Measurements from ENCODE around the gene PLXNA4. TPM values are rescaled to one million over a fixed set of nuclear protein-coding genes. Genes with fewer than 3 reads are reported as not detected.

Gene PLXNA4
- polyA plus RNA-seq, 1 donor (not counting 4 experiments of a cell fraction or from before 2014, with no cell fraction given): 0.01 TPM

GRCh38 chr7:132150711-132151110 is 425.6 kb downstream of the PLXNA4 start:
- TF ChIP-seq EZH2 (IDR thresholded peaks at IDR 0.05; ENCODE audit: low read length) (no peak), CTCF (optimal IDR thresholded peaks at IDR 0.05 in 1 of 3, IDR thresholded peaks at IDR 0.05 in 1 of 3, conservative IDR thresholded peaks at IDR 0.05 in 1 of 3; ENCODE audit: extremely low read depth in 1 of 3, insufficient read depth in 2 of 3, low read length in 3 of 3) (no peak)
- no peak for FAIRE-seq

GRCh38 chr7:132149436-132150304 is 426.6 kb downstream of the PLXNA4 start:
- H4K20me1 ChIP-seq (ENCODE audit: control insufficient read depth, extremely low read depth, insufficient read depth, low read length): no peaks in the 10 kb centered on the region
- dilution Hi-C loops (cut with MboI; ENCODE audit: extremely low pct_ligation_motif_present, low sequenced_read_pairs): no loop called here
- H3K9ac ChIP-seq (ENCODE audit: control insufficient read depth, extremely low read depth, insufficient read depth, low read length): no peak overlapping the region
- no peaks in the 10 kb centered on the region for H3K79me2 ChIP-seq (ENCODE audit: control insufficient read depth, insufficient read depth, low read length)
- no peak overlapping the region for H3K27ac ChIP-seq (ENCODE audit: control insufficient read depth, insufficient read depth, low read length)
- no peaks in the 10 kb centered on the region for H3K36me3 ChIP-seq (ENCODE audit: control insufficient read depth in 2 of 2, extremely low read depth in 1 of 2, insufficient read depth in 2 of 2, low read length in 2 of 2)
- no peak overlapping the region for H2AFZ ChIP-seq (ENCODE audit: control insufficient read depth, low read length)
- DNase-seq (ENCODE audit: low read depth, low spot score): no peak
- H3K27me3 ChIP-seq (ENCODE audit: control insufficient read depth, extremely low read depth, insufficient read depth, low read length): peaks cover 18% of the 10 kb centered on the region
- peaks cover 22% of the 10 kb centered on the region for H3K4me1 ChIP-seq (ENCODE audit: control insufficient read depth, extremely low read depth, insufficient read depth, low read length)
- no peak overlapping the region for H3K4me2 ChIP-seq (ENCODE audit: control insufficient read depth, extremely low read depth, insufficient read depth, low read depth, low read length)
- H3K4me3 ChIP-seq (ENCODE audit: control insufficient read depth in 2 of 3, extremely low read depth in 1 of 3, insufficient read depth in 2 of 3, low read depth in 1 of 3, low read length in 3 of 3): no peak overlapping the region
- TF ChIP-seq CTCF (optimal IDR thresholded peaks at IDR 0.05 in 1 of 3, IDR thresholded peaks at IDR 0.05 in 1 of 3, conservative IDR thresholded peaks at IDR 0.05 in 1 of 3; ENCODE audit: extremely low read depth in 1 of 3, insufficient read depth in 2 of 3, low read length in 3 of 3): no peak
- no peak for TF ChIP-seq EZH2 (IDR thresholded peaks at IDR 0.05; ENCODE audit: low read length)
- no peak for FAIRE-seq
- H3K9me3 ChIP-seq (ENCODE audit: control insufficient read depth, low read depth, low read length): no peaks in the 10 kb centered on the region
- H3K9me1 ChIP-seq (ENCODE audit: control insufficient read depth, extremely low read depth, insufficient read depth, low read length): no peaks in the 10 kb centered on the region

More at GRCh38 chr7:132150711-132151110, 425.6 kb downstream of the PLXNA4 start:
- Histone ChIP-seq H2AFZ (ENCODE audit: control insufficient read depth, low read length) (no peak overlapping the region), H3K27me3 (ENCODE audit: control insufficient read depth, extremely low read depth, insufficient read depth, low read length) (peaks cover 23% of the 10 kb centered on the region), H3K4me2 (ENCODE audit: control insufficient read depth, extremely low read depth, insufficient read depth, low read depth, low read length) (no peak overlapping the region), H3K79me2 (ENCODE audit: control insufficient read depth, insufficient read depth, low read length) (no peaks in the 10 kb centered on the region), H3K4me1 (ENCODE audit: control insufficient read depth, extremely low read depth, insufficient read depth, low read length) (peaks cover 16% of the 10 kb centered on the region), H3K9ac (ENCODE audit: control insufficient read depth, extremely low read depth, insufficient read depth, low read length) (no peak overlapping the region), H3K4me3 (ENCODE audit: control insufficient read depth in 2 of 3, extremely low read depth in 1 of 3, insufficient read depth in 2 of 3, low read depth in 1 of 3, low read length in 3 of 3) (no peak overlapping the region), H3K27ac (ENCODE audit: control insufficient read depth, insufficient read depth, low read length) (no peak overlapping the region), H3K9me1 (ENCODE audit: control insufficient read depth, extremely low read depth, insufficient read depth, low read length) (no peaks in the 10 kb centered on the region), H4K20me1 (ENCODE audit: control insufficient read depth, extremely low read depth, insufficient read depth, low read length) (no peaks in the 10 kb centered on the region), H3K9me3 (ENCODE audit: control insufficient read depth, low read depth, low read length) (no peaks in the 10 kb centered on the region), H3K36me3 (ENCODE audit: control insufficient read depth in 2 of 2, extremely low read depth in 1 of 2, insufficient read depth in 2 of 2, low read length in 2 of 2) (no peaks in the 10 kb centered on the region)
- no peak for DNase-seq (ENCODE audit: low read depth, low spot score)
- dilution Hi-C loops (cut with MboI; ENCODE audit: extremely low pct_ligation_motif_present, low sequenced_read_pairs): no loop called here

Measured in keratinocyte (primary cell).